ENCODE data around the gene SUFU. TPM values are rescaled to one million over a fixed set of nuclear protein-coding genes. Genes with fewer than 3 reads are reported as not detected.
A peak's percentile ranks its signal among the peaks of the same experiment; 100 is the strongest.

Gene SUFU
- total RNA-seq, 1 experiment from 2014 or later, result 10.6 TPM

- Histone ChIP-seq H3K36me3 (ENCODE audit: control insufficient read depth, insufficient read depth, low read length) (no peaks in the 10 kb centered on the region), H3K27me3 (replicated peaks; ENCODE audit: control insufficient read depth, insufficient read depth, low read length) (no peaks in the 10 kb centered on the region), H3K4me3 (ENCODE audit: low read depth, low read length) (no peak overlapping the region), H3K9me3 (no peaks in the 10 kb centered on the region), H3K4me1 (no peaks in the 10 kb centered on the region)
- Mint-ChIP-seq H3K27me3 (ENCODE audit: insufficient read depth, unreplicated experiment) (no peaks in the 10 kb centered on the region), H3K4me3 (ENCODE audit: unreplicated experiment) (no peak overlapping the region), H3K9me3 (ENCODE audit: unreplicated experiment) (no peaks in the 10 kb centered on the region), H3K27ac (ENCODE audit: unreplicated experiment) (no peak overlapping the region), H3K4me1 (ENCODE audit: low read depth, unreplicated experiment) (no peaks in the 10 kb centered on the region), H3K36me3 (ENCODE audit: insufficient read depth, unreplicated experiment) (peaks cover 48% of the 10 kb centered on the region)
- no TSS peak for BruUV-seq (replicated peaks)
- no peak for DNase-seq
- POLR2A ChIA-PET, result interaction anchor here (0.5 kb wide), 1 partner anchor 13 kb away, joined by 5 read pairs; no protein-coding TSS in a partner anchor
- CTCF ChIA-PET, result no interaction called here
- TF ChIP-seq, protein P1, sequence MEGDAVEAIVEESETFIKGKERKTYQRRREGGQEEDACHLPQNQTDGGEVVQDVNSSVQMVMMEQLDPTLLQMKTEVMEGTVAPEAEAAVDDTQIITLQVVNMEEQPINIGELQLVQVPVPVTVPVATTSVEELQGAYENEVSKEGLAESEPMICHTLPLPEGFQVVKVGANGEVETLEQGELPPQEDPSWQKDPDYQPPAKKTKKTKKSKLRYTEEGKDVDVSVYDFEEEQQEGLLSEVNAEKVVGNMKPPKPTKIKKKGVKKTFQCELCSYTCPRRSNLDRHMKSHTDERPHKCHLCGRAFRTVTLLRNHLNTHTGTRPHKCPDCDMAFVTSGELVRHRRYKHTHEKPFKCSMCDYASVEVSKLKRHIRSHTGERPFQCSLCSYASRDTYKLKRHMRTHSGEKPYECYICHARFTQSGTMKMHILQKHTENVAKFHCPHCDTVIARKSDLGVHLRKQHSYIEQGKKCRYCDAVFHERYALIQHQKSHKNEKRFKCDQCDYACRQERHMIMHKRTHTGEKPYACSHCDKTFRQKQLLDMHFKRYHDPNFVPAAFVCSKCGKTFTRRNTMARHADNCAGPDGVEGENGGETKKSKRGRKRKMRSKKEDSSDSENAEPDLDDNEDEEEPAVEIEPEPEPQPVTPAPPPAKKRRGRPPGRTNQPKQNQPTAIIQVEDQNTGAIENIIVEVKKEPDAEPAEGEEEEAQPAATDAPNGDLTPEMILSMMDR (IDR thresholded peaks at IDR 0.05; ENCODE audit: insufficient read depth in 1 of 2, low read depth in 1 of 2, low read length in 1 of 2, severe bottlenecking in 1 of 2, unreplicated experiment in 1 of 2), result no peak
- intact Hi-C loops (cut with micrococcal nuclease; ENCODE audit: unreplicated experiment), result no loop called here
These were observed 28.2 kb upstream of the SUFU start for GRCh38 chr10:102475451-102476040.

DNA sequence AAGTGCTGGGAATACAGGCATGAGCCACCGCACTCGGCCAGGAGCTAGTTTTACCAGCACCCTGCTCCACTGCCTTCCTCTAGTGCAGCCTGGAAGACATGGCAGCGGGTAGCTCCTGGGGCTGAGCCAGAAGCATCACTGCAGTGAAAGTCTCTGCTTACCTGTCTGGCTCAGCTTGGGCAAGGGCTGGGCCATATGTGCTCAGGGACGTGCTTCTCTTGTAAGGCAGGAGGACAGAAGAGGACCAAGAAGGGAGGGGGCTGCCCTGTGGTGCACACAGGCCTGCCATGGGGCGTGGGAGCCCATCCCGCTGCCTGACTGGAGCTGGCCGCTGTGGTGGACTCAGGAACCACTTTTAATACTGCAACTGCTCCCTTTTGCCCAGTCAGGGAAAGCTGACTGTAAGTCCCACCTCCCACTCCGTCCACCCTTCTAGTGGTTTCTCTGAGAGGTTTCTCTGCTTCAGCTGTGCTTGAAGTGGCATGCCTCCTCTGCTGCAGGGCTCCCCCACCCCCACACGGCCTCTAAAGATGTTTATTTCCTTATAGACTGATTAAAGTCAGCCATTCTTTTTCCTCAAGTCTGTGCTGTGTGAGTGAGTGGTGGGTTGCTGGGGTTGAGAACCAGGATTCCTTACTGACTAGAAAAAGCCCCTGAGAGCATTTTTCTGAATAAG, 27.2 kb upstream of the SUFU start:
- BruUV-seq (replicated peaks), result TSS peak; percentile 12
- Mint-ChIP-seq H3K4me3 (ENCODE audit: unreplicated experiment) (no peak overlapping the region), H3K9me3 (ENCODE audit: unreplicated experiment) (no peaks in the 10 kb centered on the region), H3K27me3 (ENCODE audit: insufficient read depth, unreplicated experiment) (no peaks in the 10 kb centered on the region), H3K27ac (ENCODE audit: unreplicated experiment) (no peak overlapping the region), H3K4me1 (ENCODE audit: low read depth, unreplicated experiment) (no peaks in the 10 kb centered on the region), H3K36me3 (ENCODE audit: insufficient read depth, unreplicated experiment) (peaks cover 43% of the 10 kb centered on the region)
- intact Hi-C loops (cut with micrococcal nuclease; ENCODE audit: unreplicated experiment), result no loop called here
- ChIA-PET CTCF (interaction anchor here (0.9 kb wide), 1 partner anchor 107 kb away, joined by 3 read pairs; no protein-coding TSS in a partner anchor), POLR2A (interaction anchor here (0.6 kb wide), 1 partner anchor 395 kb away, joined by 4 read pairs; no protein-coding TSS in a partner anchor)
- TF ChIP-seq, protein P1 (IDR thresholded peaks at IDR 0.05; ENCODE audit: insufficient read depth in 1 of 2, low read depth in 1 of 2, low read length in 1 of 2, severe bottlenecking in 1 of 2, unreplicated experiment in 1 of 2), result no peak
- no peak overlapping the region for H3K4me3 ChIP-seq (ENCODE audit: low read depth, low read length)
- DNase-seq, result no peak
- H3K4me1 ChIP-seq, result no peaks in the 10 kb centered on the region
- no peaks in the 10 kb centered on the region for H3K36me3 ChIP-seq (ENCODE audit: control insufficient read depth, insufficient read depth, low read length)
- no peaks in the 10 kb centered on the region for H3K9me3 ChIP-seq
- H3K27me3 ChIP-seq (replicated peaks; ENCODE audit: control insufficient read depth, insufficient read depth, low read length), result no peaks in the 10 kb centered on the region

DNA sequence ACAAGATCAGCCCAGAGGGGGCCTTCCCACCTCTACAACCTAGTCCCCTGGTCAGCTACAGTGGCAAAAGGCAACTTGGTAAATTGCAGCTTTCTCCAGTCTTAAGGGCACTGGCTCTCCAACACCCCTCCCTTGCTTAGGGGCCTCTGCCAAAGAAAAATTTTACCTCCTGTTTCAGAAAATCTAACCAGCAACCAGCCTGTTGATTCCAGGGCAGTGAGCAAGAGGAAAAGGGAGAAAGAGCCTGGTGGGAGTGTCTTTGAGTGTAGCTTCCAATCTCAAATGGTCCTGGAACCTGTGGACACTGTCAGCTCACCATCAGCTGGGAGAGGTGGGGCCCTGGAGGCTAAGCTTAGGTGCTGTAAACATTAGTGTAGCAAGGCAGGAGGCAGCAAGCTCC, 24.1 kb upstream of the SUFU start:
- Mint-ChIP-seq H3K4me3 (ENCODE audit: unreplicated experiment) (no peak overlapping the region), H3K4me1 (ENCODE audit: low read depth, unreplicated experiment) (no peaks in the 10 kb centered on the region), H3K36me3 (ENCODE audit: insufficient read depth, unreplicated experiment) (peaks cover 57% of the 10 kb centered on the region), H3K27me3 (ENCODE audit: insufficient read depth, unreplicated experiment) (no peaks in the 10 kb centered on the region), H3K27ac (ENCODE audit: unreplicated experiment) (no peak overlapping the region), H3K9me3 (ENCODE audit: unreplicated experiment) (no peaks in the 10 kb centered on the region)
- POLR2A ChIA-PET, result interaction anchor here (0.6 kb wide), 2 partner anchors 58 to 92 kb away, joined by 3 to 4 read pairs; no protein-coding TSS in a partner anchor
- no TSS peak for BruUV-seq (replicated peaks)
- no peaks in the 10 kb centered on the region for H3K4me1 ChIP-seq
- CTCF ChIA-PET, result interaction anchor here (0.7 to 2.4 kb wide), 4 partner anchors 18 to 104 kb away, joined by 3 to 13 read pairs (median 4); no protein-coding TSS in a partner anchor
- H3K9me3 ChIP-seq, result no peaks in the 10 kb centered on the region
- intact Hi-C loops (cut with micrococcal nuclease; ENCODE audit: unreplicated experiment), result loop anchor here (1.0 to 5.0 kb wide), 6 partner anchors 17 to 249 kb away; partner anchors contain the start of gene CUEDC2
- TF ChIP-seq, protein P1 (IDR thresholded peaks at IDR 0.05; ENCODE audit: insufficient read depth in 1 of 2, low read depth in 1 of 2, low read length in 1 of 2, severe bottlenecking in 1 of 2, unreplicated experiment in 1 of 2), result no peak
- no peaks in the 10 kb centered on the region for H3K27me3 ChIP-seq (replicated peaks; ENCODE audit: control insufficient read depth, insufficient read depth, low read length)
- H3K4me3 ChIP-seq (ENCODE audit: low read depth, low read length), result no peak overlapping the region
- no peak for DNase-seq
- peaks cover 3% of the 10 kb centered on the region; the same call in 1 of the 2 replicates for H3K36me3 ChIP-seq (ENCODE audit: control insufficient read depth, insufficient read depth, low read length)
